Testis (tissue), 2 donors: ENCODE results near the gene MTHFR.

Experiments
- POLR2A ChIP-seq: fragments of 450-650 bp; IDR thresholded peaks from one replicate; pipeline ENCODE4 v1.6.1; 2017; ENCODE audit warnings: antibody characterized with exemption, mild to moderate bottlenecking, moderate library complexity
- TF ChIP-seq, protein P1 (sequence below), 3 experiments: fragments of 450-650 bp in 2 of 3; fragments of 200-600 bp in 1 of 3; sonication (generic) in 1 of 3; IDR thresholded peaks; one replicate each; pipeline ENCODE4 v1.5.1; 2016 to 2019; ENCODE audit warnings: antibody characterized with exemption in 3 of 3, mild to moderate bottlenecking in 2 of 3, moderate library complexity in 1 of 3

DNA sequence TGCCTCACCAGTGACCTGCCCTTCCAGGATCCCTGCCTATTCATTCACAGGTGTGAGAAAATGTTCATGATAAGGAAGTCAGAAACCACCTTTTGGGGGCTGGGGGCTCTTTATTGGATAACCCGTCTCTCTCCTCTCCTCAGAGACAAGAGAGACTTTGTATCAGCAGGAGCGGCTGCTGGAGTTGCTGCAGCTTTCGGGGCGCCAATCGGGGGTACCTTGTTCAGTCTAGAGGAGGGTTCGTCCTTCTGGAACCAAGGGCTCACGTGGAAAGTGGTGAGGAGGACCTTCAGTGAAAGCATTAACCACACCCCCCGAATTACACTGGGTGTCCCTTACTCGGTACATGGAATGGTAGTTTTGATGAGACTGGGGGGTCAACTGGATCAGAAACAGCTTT, 21.2 kb upstream of the MTHFR start:
- TF ChIP-seq, protein P1, sequence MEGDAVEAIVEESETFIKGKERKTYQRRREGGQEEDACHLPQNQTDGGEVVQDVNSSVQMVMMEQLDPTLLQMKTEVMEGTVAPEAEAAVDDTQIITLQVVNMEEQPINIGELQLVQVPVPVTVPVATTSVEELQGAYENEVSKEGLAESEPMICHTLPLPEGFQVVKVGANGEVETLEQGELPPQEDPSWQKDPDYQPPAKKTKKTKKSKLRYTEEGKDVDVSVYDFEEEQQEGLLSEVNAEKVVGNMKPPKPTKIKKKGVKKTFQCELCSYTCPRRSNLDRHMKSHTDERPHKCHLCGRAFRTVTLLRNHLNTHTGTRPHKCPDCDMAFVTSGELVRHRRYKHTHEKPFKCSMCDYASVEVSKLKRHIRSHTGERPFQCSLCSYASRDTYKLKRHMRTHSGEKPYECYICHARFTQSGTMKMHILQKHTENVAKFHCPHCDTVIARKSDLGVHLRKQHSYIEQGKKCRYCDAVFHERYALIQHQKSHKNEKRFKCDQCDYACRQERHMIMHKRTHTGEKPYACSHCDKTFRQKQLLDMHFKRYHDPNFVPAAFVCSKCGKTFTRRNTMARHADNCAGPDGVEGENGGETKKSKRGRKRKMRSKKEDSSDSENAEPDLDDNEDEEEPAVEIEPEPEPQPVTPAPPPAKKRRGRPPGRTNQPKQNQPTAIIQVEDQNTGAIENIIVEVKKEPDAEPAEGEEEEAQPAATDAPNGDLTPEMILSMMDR (IDR thresholded peaks at IDR 0.05): no peak
- TF ChIP-seq POLR2A: no peak
